Motor neuron (in vitro differentiated cells): ENCODE results near the gene CMTM6. TPM values are rescaled to one million over a fixed set of nuclear protein-coding genes. Genes with fewer than 3 reads are reported as not detected.
"Not testable (repeated sequence)": the region's sequence is repeated elsewhere in the genome, so short reads cannot be mapped to it uniquely, and the experiment has no call there.

Experiments used
- ATAC-seq, 8 experiments: fragments of 200-7000 bp; cut with Tn5 transposase; replicated peaks in 6 of 8; 2 replicates each; pipeline ENCODE4 v1.8.0; 2021; ENCODE audit warnings: mild to moderate bottlenecking in 8 of 8, moderate library complexity in 8 of 8
- H3K27ac ChIP-seq, 2 donors: fragments of 250-450 bp; sonication (Bioruptor Pico); 2 replicates each; pipeline ENCODE4 v1.9.0; 2021; ENCODE audit warnings: antibody characterized with exemption in 2 of 2, mild to moderate bottlenecking in 2 of 2, moderate library complexity in 1 of 2
- H3K4me1 ChIP-seq, 2 donors: fragments of 250-450 bp; sonication (Bioruptor Pico); replicated peaks in 1 of 2; 2 replicates each; pipeline ENCODE4 v1.6.1; 2021; ENCODE audit warnings: antibody characterized with exemption in 2 of 2, mild to moderate bottlenecking in 2 of 2, moderate library complexity in 1 of 2
- H3K4me3 ChIP-seq, 5 donors: fragments of 250-450 bp; sonication (Bioruptor Pico); 2 replicates each; pipeline ENCODE4 v1.9.0; 2021; ENCODE audit warnings: antibody characterized with exemption in 5 of 5, mild to moderate bottlenecking in 5 of 5, moderate library complexity in 4 of 5
- WGBS, 10 experiments: fragments of 450-650 bp; shearing (Covaris generic); methylation state at CpG; one replicate each; pipeline ENCODE4 v1.0.0; 2022; 5-methylcytosine and 5-hydroxymethylcytosine counted together
- in situ Hi-C, 9 experiments: fragments of 400-800 bp; cut with MboI; loops; one replicate each; pipeline ENCODE4 v1.15.0; 2021; ENCODE audit warnings: low sequenced_read_pairs in 9 of 9, low pct_unique_long_range_greater_than_20kb in 2 of 9; ENCODE audit not compliant: unreplicated experiment in 9 of 9
- total RNA-seq, 8 experiments: library from RNA; unstranded; fragments of 300-600 nt; gene quantifications; 2 replicates each; pipeline versions ENCODE4 v1.2.3 to v1.2.4, GENCODE V29; 2022

CMTM6 gene
- total RNA-seq, 8 experiments from 2014 or later, result 11.4 to 275 (median 28.6) TPM

DNA sequence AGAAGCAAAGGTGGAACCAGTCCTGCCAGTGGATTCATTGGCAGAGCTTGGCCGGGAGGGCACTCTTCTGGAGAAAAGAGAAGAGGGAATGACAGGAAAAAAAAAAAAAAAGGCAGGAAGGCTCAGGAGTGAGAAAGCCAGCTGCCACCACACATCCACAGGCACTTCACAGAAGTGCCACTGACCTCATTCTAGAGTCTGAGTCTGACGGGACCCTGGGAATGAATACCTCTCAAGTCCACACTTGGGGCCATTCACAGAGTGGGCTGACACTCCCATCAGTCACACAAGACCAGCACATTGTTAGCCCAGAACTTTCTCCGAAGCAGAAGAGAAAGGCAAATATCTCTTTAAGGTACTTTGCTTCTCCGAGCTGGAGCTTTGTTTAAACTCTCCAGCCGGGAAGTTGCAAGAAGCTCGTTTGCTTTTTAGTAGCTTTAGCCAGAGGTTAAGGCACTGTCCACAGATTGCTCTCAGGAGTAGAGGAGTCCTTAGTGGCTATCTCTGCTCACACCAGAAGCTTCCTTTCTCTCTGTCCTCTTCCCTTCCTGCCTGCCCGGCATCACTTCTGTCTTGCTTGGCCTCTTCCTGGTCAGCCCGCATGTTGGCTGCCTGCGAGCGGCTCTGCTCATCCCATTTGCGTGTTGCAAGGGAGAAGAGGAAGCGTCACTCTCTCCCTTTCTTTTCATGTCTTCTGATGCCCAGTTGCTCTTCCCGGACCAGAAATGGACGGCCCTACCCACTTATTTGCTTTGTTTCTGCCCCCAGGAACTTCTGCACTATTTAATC, 53.8 kb downstream of the CMTM6 start:
- Histone ChIP-seq H3K4me3 (no peak overlapping the region), H3K27ac (peak overlapping the region in 1 of 2 donors; percentile 33), H3K4me1 (peaks cover 16 to 40% of the 10 kb centered on the region in 2 donors)
- 44 to 100% (median 74%) methylated on average over 1 to 10 of the region's 14 CpGs; no CpG with 5 or more reads in 3 of the 10 experiments for WGBS, 10 experiments
- in situ Hi-C loops, result no loop called here
- peak in 5 of 8 experiments; percentile 35 to 63 (median 61) for ATAC-seq

- H3K4me3 ChIP-seq, result no peak overlapping the region
- no peak for ATAC-seq
- in situ Hi-C loops, result no loop called here
- no peak overlapping the region for H3K27ac ChIP-seq
- 50 to 100% (median 93%) methylated on average over 1 of the region's 1 CpG; no CpG with 5 or more reads in 4 of the 10 experiments for WGBS, 10 experiments
- H3K4me1 ChIP-seq, result peaks cover 16 to 37% of the 10 kb centered on the region in 2 donors
These were observed 54.7 kb downstream of the CMTM6 start for GRCh38 chr3:32447865-32448400.

- Histone ChIP-seq H3K4me3 (no peak overlapping the region), H3K27ac (no peak overlapping the region), H3K4me1 (peaks cover 0 to 2% of the 10 kb centered on the region in 2 donors)
- in situ Hi-C loops, result no loop called here
- 0 to 92% (median 40%) methylated on average over 1 of the region's 1 CpG; no CpG with 5 or more reads in 3 of the 10 experiments for WGBS, 10 experiments
- ATAC-seq, result peak in 1 of 8 experiments; percentile 33
These were observed 59.2 kb downstream of the CMTM6 start for GRCh38 chr3:32443478-32443877.

DNA sequence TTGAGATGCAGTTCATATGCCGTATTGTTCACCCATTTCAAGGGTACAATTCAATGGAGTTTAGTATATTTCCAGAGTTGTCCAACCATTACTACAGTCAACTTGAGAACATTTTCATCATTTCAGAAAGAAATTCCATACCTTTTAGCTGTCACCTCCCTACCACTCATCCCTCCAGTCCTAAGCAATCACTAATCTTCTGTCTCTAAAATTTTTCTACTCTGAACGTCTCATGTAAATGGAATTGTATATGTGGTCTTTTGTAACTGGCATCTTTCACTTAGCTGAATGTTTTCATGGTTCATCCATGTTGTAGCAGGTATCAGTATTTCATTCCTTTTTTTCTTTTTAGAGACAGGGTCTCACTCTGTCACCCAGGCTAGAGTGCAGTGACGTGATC, 59.9 kb downstream of the CMTM6 start:
- ATAC-seq, result no peak
- 0 to 100% (median 83%) methylated on average over 1 to 3 of the region's 3 CpGs; no CpG with 5 or more reads in 1 of the 10 experiments for WGBS, 10 experiments
- Histone ChIP-seq H3K27ac (no peak overlapping the region), H3K4me1 (no peaks in the 10 kb centered on the region), H3K4me3 (no peak overlapping the region)
- in situ Hi-C loops, result no loop called here

DNA sequence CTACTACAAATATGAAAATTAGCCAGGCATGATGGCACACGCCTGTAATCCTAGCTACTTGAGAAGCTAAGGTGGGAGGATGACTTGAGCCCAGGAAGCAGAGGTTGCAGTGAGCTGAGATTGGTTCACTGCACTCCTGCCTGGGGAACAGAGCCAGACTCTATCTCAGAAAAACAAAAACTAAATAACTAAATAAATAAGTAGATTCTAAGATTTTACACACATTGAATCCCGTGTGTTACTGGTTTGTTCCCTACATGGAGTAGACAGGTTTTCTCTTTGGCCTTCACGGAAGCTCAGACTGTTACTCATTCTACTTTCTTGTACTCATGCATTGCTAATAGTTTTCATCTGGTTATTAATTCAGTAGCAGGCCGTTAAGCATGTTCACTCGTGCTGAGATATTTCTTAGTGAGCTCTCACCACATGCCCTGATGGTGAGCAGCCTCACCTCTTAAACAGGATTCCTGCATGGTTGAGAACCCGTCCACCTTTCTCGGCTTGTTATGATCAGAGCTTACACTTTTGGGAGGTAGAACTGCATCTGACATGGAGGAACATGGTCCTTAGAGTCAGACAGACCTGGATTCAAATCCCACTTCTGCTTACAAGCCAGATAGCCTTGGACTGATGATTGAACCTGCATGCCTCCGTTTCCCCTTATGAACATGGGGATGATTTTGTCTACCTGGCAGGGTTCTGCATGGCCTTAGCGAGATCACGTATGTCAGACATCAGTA, 61.9 kb downstream of the CMTM6 start:
- Histone ChIP-seq H3K27ac (no peak overlapping the region), H3K4me3 (no peak overlapping the region), H3K4me1 (no peaks in the 10 kb centered on the region)
- peak in 3 of 8 experiments; percentile 22 to 29 (median 23) for ATAC-seq
- 40 to 100% (median 89%) methylated on average over 1 to 8 of the region's 10 CpGs; no CpG with 5 or more reads in 2 of the 10 experiments for WGBS, 10 experiments
- in situ Hi-C loops, result no loop called here

GRCh38 chr3:32439421-32439820, 63.2 kb downstream of the CMTM6 start:
- ATAC-seq, H3K4me1 ChIP-seq, H3K4me3 ChIP-seq, H3K27ac ChIP-seq, in situ Hi-C loops: not testable (repeated sequence)
- WGBS, 10 experiments, result 83 to 100% (median 93%) methylated on average over 1 to 2 of the region's 4 CpGs; no CpG with 5 or more reads in 4 of the 10 experiments

DNA sequence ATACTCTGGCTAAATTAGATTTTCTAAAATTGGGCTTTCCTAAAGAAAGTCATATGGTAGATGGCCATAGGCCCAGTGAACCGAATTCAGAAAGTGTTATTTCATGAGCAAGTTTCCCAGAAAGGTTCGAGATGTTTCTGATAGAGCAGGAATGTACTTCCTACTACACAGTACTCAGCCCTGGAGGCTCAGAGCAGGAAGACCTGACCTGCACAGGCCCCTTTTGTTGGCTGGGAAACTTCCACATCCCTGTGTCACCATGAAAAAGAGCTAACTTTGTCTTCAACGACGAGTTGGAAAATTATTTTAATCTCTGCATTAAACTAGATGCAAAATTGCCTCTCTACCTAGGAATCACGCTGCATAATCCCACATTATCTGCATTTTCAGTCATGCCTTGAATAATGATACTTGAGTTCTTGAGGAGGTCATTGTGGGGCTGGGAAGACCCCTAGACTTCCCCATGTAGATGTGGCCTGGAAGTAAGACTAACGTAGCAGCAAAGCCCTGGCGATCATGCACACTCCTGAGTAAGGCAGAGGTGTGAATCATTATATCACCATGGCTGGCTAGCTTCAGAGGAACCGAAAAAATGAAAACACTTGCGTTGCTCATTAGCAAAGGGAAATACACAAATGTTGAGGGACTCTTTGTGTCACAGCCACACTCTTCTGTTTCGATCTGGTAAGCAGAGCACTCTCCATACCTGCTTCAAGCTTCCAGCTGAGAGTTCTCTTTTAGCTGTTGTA, 63.9 kb downstream of the CMTM6 start:
- Histone ChIP-seq H3K4me1 (no peaks in the 10 kb centered on the region), H3K27ac (no peak overlapping the region), H3K4me3 (no peak overlapping the region)
- in situ Hi-C loops, result no loop called here
- ATAC-seq, result peak in 1 of 8 experiments; percentile 81
- WGBS, 10 experiments, result 17 to 100% (median 86%) methylated on average over 1 to 10 of the region's 10 CpGs

DNA sequence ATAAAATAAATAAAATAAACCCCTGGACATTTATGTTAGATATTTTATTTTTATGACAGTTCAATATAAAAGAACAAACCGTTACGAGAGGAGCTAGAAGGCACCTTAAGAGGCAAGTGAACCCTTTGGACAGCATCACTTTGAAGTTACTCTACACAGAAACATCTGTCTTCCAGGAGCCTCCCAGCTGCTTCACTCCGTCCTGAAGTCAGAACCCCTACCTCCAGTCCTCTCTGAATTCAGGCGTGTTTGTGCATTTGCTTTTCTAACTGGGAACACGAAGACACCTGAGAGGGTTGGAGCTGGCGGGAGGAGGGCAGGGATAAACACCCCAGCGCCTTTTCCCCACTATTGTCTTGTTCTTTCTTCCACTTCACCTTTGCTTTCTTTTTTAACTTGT, 64.8 kb downstream of the CMTM6 start:
- WGBS, 10 experiments, result 81 to 100% (median 95%) methylated on average over 1 to 7 of the region's 7 CpGs; no CpG with 5 or more reads in 2 of the 10 experiments
- in situ Hi-C loops, result no loop called here
- no peak overlapping the region for H3K27ac ChIP-seq
- peaks cover 0 to under 1% of the 10 kb centered on the region in 2 donors for H3K4me1 ChIP-seq
- no peak overlapping the region for H3K4me3 ChIP-seq
- ATAC-seq, result no peak

DNA sequence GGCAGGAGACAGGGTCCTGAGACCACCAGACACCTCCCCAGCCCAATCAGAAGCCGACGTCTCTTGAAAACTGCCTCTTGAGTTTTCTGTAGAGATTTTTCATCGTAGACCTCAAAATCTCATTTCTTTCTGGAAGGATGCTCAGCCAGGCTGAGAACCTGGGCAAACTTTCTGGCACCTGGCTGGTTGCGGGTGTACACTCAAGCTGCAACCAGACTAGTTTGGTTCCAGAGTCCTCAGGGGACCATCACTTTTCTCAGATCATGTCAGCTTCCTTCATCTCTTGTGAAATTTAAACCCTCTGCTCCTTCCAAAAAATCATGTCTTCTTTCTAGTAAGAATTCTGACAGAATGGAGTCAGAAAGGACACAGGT, 65.8 kb downstream of the CMTM6 start:
- 83 to 100% (median 90%) methylated on average over 1 to 4 of the region's 4 CpGs; no CpG with 5 or more reads in 5 of the 10 experiments for WGBS, 10 experiments
- H3K4me1 ChIP-seq, result peaks cover 0 to 3% of the 10 kb centered on the region in 2 donors
- no peak overlapping the region for H3K4me3 ChIP-seq
- ATAC-seq, result no peak
- in situ Hi-C loops, result no loop called here
- no peak overlapping the region for H3K27ac ChIP-seq

DNA sequence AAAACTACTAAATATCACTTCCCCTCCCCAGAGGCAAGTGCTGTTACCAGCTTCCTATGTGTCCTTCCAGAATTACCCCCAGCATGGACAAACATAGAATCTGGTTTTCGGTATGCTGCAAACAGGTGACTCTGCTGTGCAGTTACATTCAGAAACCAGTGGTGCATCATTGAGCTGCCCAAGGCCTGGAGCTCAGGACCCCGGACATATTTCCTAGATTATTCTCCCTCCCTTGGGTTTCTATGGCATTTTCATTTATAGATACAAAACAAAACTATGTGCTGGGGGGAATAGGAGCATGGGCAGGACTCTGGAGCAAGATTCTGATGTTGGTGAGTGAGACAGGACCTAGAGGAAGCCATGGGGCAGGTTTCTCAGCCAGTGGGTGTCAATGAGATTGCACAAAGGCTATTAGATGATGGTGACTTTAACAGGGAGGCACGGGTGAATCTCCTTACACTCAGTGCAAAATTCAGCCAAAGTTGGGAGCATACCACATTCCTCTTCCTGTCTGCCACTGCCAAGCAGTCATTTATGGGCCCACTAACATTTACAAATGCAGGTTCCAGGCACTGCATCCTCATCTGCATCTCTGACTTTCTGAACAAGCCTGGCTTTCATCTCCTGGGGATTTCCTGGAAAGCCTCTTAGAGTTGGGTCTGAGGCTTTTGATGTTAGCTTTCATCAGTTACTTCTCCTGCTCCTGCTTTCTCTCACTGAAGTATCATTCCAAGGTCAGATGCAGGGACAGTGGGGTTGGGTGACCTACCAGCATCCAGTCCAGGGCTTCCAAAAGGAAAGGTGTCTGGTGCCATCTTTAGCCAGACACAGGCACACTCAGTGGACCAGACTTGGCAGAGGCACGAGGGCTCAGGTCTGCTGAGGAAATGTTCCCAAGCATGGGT, 66.5 kb downstream of the CMTM6 start:
- Histone ChIP-seq H3K27ac (no peak overlapping the region), H3K4me3 (no peak overlapping the region), H3K4me1 (peaks cover 0 to 3% of the 10 kb centered on the region in 2 donors)
- ATAC-seq, result peak in 3 of 8 experiments; percentile 25 to 85 (median 60)
- 56 to 100% (median 91%) methylated on average over 1 to 3 of the region's 4 CpGs; no CpG with 5 or more reads in 1 of the 10 experiments for WGBS, 10 experiments
- in situ Hi-C loops, result no loop called here

GRCh38 chr3:32434206-32434605, 68.4 kb downstream of the CMTM6 start:
- in situ Hi-C loops, result no loop called here

More at GRCh38 chr3:32434206-32434605, 68.4 kb downstream of the CMTM6 start:
- Histone ChIP-seq H3K4me3 (no peak overlapping the region), H3K27ac (no peak overlapping the region), H3K4me1 (peaks cover 0 to 3% of the 10 kb centered on the region in 2 donors)
- 71 to 100% (median 96%) methylated on average over 1 to 4 of the region's 4 CpGs; no CpG with 5 or more reads in 1 of the 10 experiments for WGBS, 10 experiments
- ATAC-seq, result no peak
